ENCODE data around the gene JAK1.

DNA sequence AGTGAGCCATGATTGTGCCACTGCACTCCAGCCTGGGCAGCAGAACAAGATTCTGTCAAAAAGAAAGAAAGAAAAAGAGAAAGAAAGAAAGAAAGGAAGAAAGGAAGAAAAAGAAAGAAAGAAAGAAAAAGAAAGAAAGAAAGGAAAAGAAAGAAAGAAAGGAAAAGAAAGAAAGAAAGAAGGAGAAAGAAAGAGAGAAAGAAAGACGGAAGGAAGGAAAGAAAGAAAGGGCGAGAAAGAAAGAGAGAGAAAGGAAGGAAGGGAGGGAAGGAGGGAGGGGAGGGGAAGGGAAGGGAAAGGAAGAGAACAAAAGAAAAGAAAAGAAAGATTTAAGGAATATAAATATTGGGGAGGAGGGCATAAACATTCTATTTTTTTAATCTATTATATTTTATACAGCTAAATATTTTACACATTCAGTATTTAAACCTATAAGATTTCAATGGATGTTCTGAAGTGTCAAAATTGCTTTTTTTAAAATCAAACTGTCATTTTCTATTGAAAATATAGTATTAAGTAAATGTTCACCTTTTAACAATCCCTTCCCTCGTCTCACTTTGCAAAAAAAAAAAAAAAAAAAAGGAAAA lies 6.8 kb upstream of the JAK1 start:
- TF ChIP-seq, protein P1, sequence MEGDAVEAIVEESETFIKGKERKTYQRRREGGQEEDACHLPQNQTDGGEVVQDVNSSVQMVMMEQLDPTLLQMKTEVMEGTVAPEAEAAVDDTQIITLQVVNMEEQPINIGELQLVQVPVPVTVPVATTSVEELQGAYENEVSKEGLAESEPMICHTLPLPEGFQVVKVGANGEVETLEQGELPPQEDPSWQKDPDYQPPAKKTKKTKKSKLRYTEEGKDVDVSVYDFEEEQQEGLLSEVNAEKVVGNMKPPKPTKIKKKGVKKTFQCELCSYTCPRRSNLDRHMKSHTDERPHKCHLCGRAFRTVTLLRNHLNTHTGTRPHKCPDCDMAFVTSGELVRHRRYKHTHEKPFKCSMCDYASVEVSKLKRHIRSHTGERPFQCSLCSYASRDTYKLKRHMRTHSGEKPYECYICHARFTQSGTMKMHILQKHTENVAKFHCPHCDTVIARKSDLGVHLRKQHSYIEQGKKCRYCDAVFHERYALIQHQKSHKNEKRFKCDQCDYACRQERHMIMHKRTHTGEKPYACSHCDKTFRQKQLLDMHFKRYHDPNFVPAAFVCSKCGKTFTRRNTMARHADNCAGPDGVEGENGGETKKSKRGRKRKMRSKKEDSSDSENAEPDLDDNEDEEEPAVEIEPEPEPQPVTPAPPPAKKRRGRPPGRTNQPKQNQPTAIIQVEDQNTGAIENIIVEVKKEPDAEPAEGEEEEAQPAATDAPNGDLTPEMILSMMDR (IDR thresholded peaks at IDR 0.05) = no peak
- no peak for TF ChIP-seq POLR2A (IDR thresholded peaks at IDR 0.05)
